Hematopoietic multipotent progenitor cell treated with erythropoietin and hydrocortisone succinate and interleukin-3 and kit ligand, for 6 days (in vitro differentiated cells): ENCODE results near the gene C13orf46.
"Not testable (repeated sequence)": the region's sequence is repeated elsewhere in the genome, so short reads cannot be mapped to it uniquely, and the experiment has no call there.

Experiments used
- DNase-seq: peaks from one replicate; pipeline ENCODE4 v3.0.0-alpha.2; 2015

Gene C13orf46

GRCh38 chr13:113920606-113921286, 53.1 kb downstream of the C13orf46 start:
- no peak for DNase-seq

- no peak for DNase-seq
Observed at GRCh38 chr13:113919761-113920559, 53.9 kb downstream of the C13orf46 start.

DNA sequence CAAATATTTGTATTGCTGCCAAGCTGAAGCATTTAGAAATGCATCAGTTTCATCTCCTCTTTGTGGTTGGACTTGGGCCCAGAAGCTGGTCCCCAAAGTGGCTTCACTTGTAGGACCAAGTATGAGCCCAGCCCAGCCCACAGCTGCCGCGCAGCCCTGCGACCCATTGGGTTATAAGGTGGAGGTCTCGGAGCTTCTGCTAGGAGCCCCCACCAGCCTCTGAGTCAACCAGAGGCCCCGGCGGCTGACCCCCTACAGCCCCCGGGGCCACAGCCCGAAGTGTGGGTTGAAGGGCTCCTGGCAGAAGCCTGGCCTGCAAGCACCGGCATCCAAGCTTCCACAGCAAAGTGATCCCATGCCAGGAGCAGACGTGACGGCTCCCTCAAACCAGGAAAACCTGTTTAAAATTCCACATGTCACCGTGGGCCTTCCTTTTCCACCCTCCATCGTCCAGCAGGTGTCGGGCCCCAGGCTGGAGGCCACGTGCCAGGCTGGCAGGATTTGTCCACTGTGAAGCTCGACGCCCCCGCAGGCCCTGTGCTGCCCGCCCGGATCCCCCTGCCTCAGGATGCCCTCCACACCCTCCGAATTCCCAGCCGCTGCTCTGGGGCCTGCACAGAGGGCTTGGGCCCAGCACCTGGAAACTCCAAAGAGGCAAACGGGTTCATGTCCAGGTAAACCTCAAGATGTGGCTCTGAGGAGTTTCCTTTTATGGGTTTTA, 54.7 kb downstream of the C13orf46 start:
- no peak for DNase-seq

GRCh38 chr13:113918580-113918979, 55.3 kb downstream of the C13orf46 start:
- DNase-seq = no peak

DNA sequence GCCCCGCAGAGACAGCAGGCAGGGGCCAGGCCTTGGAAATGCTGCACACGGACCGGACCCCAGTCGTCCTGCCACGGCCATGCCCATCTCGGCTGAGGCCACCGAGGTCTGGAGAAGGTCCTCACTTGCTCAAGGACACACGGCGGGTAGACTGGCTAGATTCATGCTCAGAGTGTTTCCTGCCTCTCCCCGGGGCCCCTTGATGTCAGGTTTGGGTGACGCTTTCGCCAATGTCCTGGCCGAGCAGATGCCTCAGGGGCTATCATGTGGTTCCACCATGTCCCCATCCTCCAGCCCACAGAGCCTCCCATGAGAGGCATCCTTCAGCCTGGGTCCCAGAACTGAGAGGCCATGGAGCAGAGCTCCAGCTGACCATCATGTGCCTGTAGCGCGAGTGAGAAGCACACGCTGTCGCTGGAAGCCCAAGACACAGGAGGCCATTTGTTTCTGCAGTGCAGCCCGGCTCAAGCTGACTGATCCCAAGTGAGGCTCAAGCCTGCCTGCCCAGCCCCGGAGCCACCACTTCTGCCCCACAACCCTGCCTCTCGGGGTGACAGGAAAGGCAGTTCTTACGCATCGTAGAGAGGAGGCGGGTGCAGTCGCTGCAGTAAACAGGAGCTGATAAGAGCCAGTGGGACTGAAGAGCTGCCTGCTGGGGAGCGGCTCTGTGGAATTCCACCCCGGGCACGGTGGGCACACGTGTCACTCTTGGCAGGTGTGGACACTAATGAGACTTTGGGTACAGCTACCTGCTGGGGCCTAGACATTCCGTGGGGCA, 56.1 kb downstream of the C13orf46 start:
- DNase-seq = no peak

GRCh38 chr13:113917096-113917495, 56.8 kb downstream of the C13orf46 start:
- no peak for DNase-seq

DNA sequence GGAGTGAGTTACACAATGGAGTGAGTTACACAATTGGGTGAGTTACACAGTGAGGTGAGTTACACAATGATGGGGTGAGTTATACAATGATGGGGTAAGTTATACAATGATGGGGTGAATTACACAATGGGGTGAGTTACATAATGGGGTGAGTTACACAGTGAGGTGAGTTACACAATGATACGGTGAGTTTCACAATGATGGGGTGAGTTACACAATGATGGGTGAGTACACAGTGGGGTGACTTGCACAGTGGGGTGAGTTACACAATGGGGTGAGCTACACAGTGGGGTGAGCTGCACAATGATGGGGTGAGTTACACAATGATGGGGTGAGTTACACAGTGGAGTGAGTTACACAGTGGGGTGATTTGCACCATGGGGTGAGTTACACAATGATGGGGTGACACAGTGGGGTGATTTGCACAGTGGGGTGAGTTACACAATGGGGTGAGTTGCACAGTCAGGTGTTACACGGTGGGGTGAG, 57.5 kb downstream of the C13orf46 start:
- DNase-seq = no peak

DNA sequence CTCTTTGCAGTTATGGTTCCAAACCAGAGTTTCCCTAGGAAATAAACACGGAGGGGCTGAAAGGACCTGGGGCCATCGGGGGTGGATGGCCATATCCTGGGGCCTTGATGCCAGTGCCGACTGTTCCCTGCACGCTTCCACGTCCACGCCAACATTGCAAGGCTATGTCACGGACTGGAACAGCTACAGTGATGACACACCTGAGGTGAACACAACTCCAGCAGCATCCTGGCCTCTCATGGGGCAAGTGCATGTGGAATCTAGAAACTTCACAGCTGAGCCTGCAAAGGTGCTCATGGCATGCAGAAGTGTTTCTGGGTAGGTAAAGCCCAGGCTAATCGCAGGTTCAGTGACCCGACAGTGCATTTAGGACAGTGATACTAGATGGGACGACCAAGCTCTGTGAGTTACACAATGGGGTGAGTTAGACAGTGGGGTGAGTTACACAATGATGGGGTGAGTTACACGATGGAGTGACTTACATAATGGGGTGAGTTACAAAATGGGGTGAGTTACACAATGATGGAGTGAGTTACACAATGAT, 58.0 kb downstream of the C13orf46 start:
- no peak for DNase-seq

DNA sequence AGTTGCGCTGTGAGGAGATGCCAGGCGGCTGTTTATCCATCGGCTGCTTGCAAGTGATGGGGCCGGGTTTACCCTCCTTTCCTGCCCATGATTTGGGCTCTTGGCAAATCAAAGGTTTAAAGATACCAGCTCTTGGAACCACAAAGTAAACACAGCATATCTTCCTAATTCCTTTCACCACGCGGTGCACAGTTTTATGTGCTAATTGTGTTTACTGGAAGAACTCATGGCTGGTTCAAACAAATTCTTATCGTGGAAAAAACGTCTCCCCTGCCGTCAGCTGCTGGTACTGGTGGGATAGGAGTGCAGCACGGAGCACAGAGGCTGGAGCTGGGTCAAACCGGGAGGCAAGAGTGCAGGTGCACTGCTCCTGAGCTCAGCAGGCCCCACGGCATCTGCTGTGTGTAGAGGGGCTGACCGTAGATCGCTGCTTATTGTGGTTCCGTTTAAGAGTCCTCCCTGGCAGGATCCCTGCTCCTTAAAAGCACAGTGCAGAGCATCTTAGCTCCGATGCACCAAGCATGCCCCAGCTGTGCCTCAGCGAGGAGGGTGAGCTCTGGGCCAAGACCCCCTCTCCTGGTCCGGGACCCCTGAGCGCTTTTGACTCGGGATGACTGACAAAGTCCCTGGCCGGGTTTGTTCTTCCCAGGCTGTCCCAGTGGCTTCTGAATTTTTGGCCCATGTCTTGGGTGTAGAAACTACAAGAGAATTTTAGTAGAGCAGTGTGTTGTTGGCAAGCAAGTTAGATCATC, 58.7 kb downstream of the C13orf46 start:
- no peak for DNase-seq

GRCh38 chr13:113914333-113915011, 59.4 kb downstream of the C13orf46 start:
- DNase-seq = no peak

DNA sequence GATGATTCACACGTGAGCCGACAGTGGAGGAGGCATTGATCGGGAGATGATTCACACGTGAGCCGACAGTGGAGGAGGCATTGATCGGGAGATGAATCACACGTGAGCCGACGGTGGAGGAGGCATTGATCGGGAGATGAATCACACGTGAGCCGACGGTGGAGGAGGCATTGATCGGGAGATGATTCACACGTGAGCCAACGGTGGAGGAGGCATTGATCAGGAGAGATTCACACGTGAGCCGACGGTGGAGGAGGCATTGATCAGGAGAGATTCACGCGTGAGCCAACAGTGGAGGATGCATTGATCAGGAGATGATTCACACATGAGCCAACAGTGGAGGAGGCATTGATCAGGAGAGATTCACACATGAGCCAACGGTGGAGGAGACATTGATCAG, 60.0 kb downstream of the C13orf46 start:
- DNase-seq = not testable (repeated sequence)

DNA sequence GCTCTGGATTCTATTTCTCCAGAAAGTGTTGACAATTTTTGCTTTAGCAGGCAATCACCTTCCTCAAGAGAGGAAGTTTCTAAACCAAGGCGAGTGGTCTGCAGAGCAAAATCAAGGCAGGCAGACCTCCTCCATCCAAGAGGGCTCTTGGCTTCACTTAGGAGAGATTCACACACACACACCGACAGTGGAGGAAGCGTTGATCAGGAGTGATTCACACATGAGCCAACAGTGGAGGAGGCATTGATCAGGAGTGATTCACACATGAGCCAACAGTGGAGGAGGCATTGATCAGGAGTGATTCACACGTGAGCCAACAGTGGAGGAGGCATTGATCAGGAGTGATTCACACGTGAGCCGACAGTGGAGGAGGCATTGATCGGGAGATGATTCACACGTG, 60.5 kb downstream of the C13orf46 start:
- DNase-seq = not testable (repeated sequence)

GRCh38 chr13:113912596-113912995, 61.3 kb downstream of the C13orf46 start:
- DNase-seq = no peak

DNA sequence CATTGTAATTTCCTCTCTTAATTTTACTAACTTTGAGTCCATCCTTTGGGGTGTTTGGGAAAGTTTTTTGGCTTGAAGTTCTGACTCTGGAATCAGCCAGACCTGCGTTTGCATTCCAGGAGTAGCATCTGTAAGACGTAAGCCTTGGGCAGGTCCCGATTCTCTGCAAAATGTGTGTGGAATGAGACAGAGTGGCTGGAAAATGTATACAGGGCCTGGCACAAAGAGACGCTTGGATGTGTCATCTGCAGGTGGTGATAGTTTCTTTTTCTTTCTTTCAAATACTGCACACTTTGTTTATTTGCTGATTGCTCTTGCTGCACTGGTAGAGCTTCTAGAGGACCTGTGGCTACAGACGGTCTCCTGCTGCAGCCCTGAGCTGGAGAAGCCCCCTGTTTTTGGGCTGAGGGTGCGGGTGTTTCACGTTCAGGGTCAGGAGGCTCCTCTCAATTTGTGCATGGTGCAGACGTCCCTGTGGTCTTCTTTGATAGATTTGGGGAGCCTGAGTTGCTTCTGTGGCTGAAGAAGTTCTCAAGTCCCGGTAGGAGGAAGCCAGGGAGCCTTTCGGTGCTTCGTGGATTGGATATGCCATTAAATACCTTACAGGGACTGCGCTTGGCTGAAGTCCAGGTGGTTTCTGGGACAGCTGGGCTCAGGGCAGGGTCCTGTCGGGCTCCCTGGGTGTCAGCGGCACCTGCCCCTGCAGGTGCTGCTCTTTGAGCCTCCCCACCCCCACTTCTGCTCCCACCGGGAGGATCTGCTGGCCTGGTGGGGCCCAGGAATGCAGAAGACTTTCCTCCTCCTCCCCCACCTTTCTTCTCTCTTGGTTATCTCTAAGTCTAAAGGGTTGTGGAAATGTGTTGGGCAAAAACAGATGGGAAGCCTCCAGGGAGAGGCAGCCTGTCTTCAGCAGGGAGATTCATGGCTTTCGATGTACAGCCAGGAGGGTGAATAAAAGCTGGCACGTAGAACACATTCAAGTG, 66.0 kb downstream of the C13orf46 start:
- no peak for DNase-seq

DNA sequence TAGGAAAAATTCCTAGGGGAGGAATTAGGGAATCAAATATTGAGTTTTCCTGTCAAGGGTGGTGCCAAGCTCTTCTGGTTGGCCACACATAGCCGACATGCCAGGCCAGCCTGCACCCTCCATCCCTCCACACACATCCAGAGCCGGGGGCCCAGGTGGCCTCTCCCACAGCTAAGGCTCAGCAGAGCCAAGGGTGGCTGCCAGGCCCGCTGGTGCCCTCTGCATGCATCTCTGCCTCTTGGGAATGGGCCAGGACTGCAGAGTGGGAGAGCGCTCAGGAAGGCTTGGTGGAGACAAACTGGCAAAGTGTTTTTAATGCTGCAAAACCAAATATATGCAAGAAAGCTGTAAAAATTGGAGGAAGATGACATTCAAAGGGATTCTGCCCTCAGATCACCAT, 67.3 kb downstream of the C13orf46 start:
- DNase-seq = no peak

DNA sequence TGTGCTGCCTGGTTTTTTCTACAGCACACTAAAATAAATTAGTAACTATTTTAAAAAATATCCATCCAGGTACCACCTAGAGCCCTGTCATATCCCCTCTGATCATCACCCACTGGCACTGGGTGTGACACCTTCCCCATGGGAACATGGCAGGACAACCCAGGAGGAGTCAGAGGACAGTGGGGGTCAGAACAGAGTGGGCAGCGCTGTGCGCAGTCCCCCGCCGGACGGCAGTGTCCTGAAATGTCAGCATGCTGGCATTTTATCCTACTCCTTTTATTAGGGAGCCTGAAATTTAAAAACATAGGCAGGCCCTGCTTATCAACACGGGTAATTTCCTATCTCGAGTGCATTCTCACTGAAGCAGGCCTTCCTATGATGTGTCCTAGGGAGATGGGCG, 67.9 kb downstream of the C13orf46 start:
- DNase-seq = no peak

GRCh38 chr13:113905018-113905417, 68.9 kb downstream of the C13orf46 start:
- no peak for DNase-seq

GRCh38 chr13:113904411-113904810, 69.5 kb downstream of the C13orf46 start:
- peak; percentile 24 for DNase-seq

- no peak for DNase-seq
Observed at GRCh38 chr13:113903912-113904311, 70.0 kb downstream of the C13orf46 start.
